Central memory CD8-positive, alpha-beta T cell (primary cell): ENCODE results near the gene ST3GAL5.
"Not testable (repeated sequence)": the region's sequence is repeated elsewhere in the genome, so short reads cannot be mapped to it uniquely, and the experiment has no call there.

Source experiments
- ATAC-seq: fragments of 150-1000 bp; cut with Tn5 transposase; replicated peaks from 2 replicates; pipeline ENCODE4 v1.10.0; 2022; ENCODE audit warnings: mild to moderate bottlenecking, moderate FRiP score, moderate number of reproducible peaks; ENCODE audit not compliant: poor library complexity, severe bottlenecking; ENCODE audit errors: extremely low read depth
- DNase-seq, 2 donors: peaks; one replicate each; pipeline ENCODE4 v3.0.0; 2021; ENCODE audit warnings: low spot score in 2 of 2
- H3K27ac Mint-ChIP-seq: one replicate; pipeline ENCODE4 v1.8.0; 2022; ENCODE audit warnings: low read depth, mild to moderate bottlenecking, moderate library complexity, mixed read lengths
- H3K27me3 Mint-ChIP-seq: one replicate; pipeline ENCODE4 v1.8.0; 2022; ENCODE audit warnings: mixed read lengths
- H3K36me3 Mint-ChIP-seq: one replicate; pipeline ENCODE4 v1.8.0; 2022; ENCODE audit warnings: mild to moderate bottlenecking, moderate library complexity, mixed read lengths; ENCODE audit not compliant: insufficient read depth
- H3K4me1 Mint-ChIP-seq: one replicate; pipeline ENCODE4 v1.8.0; 2022; ENCODE audit warnings: mixed read lengths
- H3K4me3 Mint-ChIP-seq: one replicate; pipeline ENCODE4 v1.8.0; 2022; ENCODE audit warnings: mild to moderate bottlenecking, moderate library complexity, mixed read lengths
- H3K9me3 Mint-ChIP-seq: one replicate; pipeline ENCODE4 v1.8.0; 2022; ENCODE audit warnings: mixed read lengths

Gene ST3GAL5

GRCh38 chr2:85888684-85889626 is at the start of gene ST3GAL5:
Gene ST3GAL5 (minus strand): TSS chr2:85888990. CDS start chr2:85888905, 85 bp downstream.
- DNase-seq (peak; percentile 86 to 88), ATAC-seq (peak; percentile 89)
- Mint-ChIP-seq H3K27me3 (no peaks in the 10 kb centered on the region), H3K4me1 (peaks cover 51% of the 10 kb centered on the region), H3K9me3 (no peaks in the 10 kb centered on the region), H3K27ac (peak within 1 kb of the TSS; percentile 95), H3K4me3 (peak within 1 kb of the TSS; percentile 97), H3K36me3 (peaks cover 19% of the 10 kb centered on the region)

DNA sequence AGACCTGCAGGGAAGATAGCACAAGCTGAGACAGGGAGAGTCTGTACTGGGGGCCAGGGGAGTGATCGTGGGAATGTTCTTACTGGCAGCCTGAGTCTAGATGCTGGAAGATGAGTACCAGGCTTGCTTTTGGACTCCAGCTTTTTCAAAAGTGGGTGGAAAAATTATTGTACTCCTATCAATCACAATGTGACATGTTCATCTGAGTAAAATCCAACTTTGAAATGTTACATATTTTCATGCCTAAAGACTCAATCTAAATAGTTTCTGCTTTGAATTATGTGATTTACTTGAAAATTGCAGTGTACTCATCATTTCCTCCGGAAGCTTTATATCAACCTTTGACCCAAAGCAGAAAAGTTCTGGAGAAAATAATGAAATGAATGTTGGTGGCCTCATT is 49.7 kb upstream of the ST3GAL5 start:
- no peak for DNase-seq
- no peaks in the 10 kb centered on the region for H3K27me3 Mint-ChIP-seq
- no peaks in the 10 kb centered on the region for H3K4me1 Mint-ChIP-seq
- no peak overlapping the region for H3K27ac Mint-ChIP-seq
- H3K4me3 Mint-ChIP-seq: no peak overlapping the region
- no peak for ATAC-seq
- no peaks in the 10 kb centered on the region for H3K9me3 Mint-ChIP-seq
- no peaks in the 10 kb centered on the region for H3K36me3 Mint-ChIP-seq

DNA sequence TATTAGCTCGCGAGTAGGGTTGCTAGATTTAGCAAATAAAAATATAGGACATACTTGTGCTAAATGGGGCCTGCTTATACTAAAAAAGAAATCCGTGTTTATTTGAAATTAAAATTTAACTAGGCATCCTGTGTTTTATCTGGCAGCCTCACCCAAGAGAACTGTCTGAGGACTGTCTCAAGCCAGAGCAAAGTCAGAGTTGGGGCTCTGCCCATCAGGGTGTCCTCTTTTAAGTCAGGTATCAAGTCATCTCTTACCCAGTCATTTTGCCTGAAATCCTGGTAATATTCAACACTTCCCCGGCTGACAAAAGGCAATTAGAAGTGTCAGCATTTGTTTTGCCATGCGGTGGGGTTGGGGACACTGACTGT is 48.3 kb upstream of the ST3GAL5 start:
- no peak overlapping the region for H3K4me3 Mint-ChIP-seq
- H3K36me3 Mint-ChIP-seq: no peaks in the 10 kb centered on the region
- peaks cover 6% of the 10 kb centered on the region for H3K4me1 Mint-ChIP-seq
- ATAC-seq: no peak
- H3K27ac Mint-ChIP-seq: no peak overlapping the region
- DNase-seq: no peak
- no peaks in the 10 kb centered on the region for H3K27me3 Mint-ChIP-seq
- H3K9me3 Mint-ChIP-seq: no peaks in the 10 kb centered on the region

DNA sequence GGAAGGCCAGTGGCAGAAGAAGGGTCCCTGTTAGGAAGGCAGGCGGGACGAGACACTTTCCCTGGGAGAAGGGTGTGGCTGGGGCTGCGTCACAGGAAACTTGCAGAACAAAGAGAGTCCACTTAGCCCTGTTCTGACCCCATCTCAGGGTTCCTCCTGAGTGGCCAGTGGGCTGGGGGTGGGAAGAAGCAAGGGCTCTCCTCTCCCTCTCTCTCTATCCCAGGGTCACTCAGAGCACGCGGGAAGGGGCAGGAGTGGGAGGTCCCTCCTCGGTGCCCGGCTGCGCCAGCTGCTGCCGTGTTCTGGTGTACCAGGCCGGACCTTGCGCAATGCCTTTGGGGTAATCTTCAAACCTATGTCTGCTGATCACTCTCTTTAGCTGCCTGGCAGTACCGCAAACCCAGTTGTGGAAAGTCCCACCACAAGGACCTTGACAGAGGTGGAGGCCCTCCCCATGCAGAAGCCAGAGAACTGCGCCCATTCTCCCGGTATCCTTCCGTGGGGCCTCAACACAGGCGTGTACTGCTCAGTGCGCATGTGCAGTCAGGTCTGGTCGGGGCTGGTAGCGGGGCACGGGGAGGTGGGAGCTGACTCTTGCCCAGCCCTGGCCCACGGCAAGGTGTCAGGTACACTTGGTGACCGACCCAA is 47.8 kb upstream of the ST3GAL5 start:
- Mint-ChIP-seq H3K4me1 (peaks cover 6% of the 10 kb centered on the region), H3K4me3 (no peak overlapping the region), H3K27me3 (no peaks in the 10 kb centered on the region), H3K9me3 (no peaks in the 10 kb centered on the region), H3K27ac (no peak overlapping the region), H3K36me3 (no peaks in the 10 kb centered on the region)
- DNase-seq: no peak
- no peak for ATAC-seq

- H3K36me3 Mint-ChIP-seq: no peaks in the 10 kb centered on the region
- no peak overlapping the region for H3K4me3 Mint-ChIP-seq
- no peaks in the 10 kb centered on the region for H3K9me3 Mint-ChIP-seq
- H3K27ac Mint-ChIP-seq: no peak overlapping the region
- no peaks in the 10 kb centered on the region for H3K27me3 Mint-ChIP-seq
- DNase-seq: no peak
- no peak for ATAC-seq
- peaks cover 6% of the 10 kb centered on the region for H3K4me1 Mint-ChIP-seq
Observed at GRCh38 chr2:85935746-85936208, 47.0 kb upstream of the ST3GAL5 start.

DNA sequence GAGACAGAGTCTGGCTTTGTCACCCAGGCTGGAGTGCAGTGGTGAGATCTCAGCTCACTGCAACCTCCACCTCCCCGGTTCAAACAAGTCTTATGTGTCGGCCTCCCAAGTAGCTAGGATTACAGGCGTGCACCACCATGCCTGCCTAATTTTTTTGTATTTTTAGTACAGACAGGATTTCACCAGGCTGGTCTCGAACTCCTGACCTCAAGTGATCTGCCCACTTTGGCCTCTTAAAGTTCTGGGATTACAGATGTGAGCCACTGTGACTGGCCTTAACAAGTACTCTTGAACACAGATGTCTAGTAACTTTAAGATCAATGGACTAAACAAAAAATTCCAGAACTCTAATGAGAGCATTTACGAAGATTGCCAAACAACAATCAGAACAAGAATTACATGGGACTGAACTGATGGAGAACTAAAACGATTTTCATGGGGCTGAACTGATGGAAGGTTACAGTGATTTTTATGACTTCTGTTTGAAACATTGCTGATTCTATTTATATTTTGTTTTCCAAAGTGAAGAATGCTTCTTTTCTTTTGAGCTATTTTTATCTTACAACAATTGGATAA is 46.5 kb upstream of the ST3GAL5 start:
- Mint-ChIP-seq H3K36me3 (no peaks in the 10 kb centered on the region), H3K27ac (no peak overlapping the region), H3K4me3 (no peak overlapping the region), H3K4me1 (peaks cover 6% of the 10 kb centered on the region), H3K27me3 (no peaks in the 10 kb centered on the region), H3K9me3 (no peaks in the 10 kb centered on the region)
- ATAC-seq: no peak
- no peak for DNase-seq

DNA sequence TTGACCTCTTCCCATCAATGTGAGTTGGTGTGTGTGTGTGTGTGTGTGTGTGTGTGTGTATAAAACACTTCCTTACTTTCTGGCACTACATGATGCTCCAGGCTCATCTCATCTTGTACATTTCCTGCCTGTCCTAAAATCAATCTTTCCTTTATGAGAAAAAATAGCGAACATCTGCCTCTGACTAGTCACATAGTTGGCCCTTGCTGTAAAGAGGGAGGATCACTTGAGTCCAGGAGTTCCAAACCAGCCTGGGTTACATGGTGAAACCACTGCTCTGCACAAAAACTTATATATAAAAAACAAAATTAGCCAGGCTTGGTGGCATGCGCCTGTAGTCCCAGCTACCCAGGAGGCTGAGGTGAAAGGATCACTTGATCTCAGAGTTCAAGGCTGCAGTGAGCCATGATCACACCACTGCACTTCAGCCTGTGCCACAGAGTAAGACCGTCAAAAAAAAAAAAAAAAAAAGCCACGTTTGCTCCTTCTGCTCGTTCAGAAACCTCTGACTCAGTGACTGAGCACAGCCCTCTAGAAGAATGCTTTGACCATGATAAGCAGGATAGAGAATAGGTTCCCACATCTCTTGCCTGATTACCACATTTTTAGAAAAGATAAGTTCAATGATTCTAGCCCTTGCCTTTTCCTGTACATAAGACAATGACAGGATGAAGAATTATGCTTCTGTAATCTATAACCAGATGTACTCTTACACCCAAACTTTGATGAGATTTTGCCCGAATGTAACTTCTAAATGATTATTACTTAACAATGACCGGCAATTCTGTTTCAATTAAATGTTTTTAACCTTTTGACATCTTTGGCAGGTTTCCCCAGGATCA is 45.2 kb upstream of the ST3GAL5 start:
- Mint-ChIP-seq H3K27me3 (no peaks in the 10 kb centered on the region), H3K9me3 (no peaks in the 10 kb centered on the region), H3K4me1 (peaks cover 6% of the 10 kb centered on the region), H3K4me3 (no peak overlapping the region), H3K36me3 (no peaks in the 10 kb centered on the region), H3K27ac (no peak overlapping the region)
- DNase-seq: no peak
- ATAC-seq: no peak

GRCh38 chr2:85931151-85931550 is 42.4 kb upstream of the ST3GAL5 start:
- H3K27ac Mint-ChIP-seq, H3K9me3 Mint-ChIP-seq, H3K4me3 Mint-ChIP-seq, H3K36me3 Mint-ChIP-seq, H3K27me3 Mint-ChIP-seq, ATAC-seq, DNase-seq: not testable (repeated sequence)
- H3K4me1 Mint-ChIP-seq: peaks cover 12% of the 10 kb centered on the region

DNA sequence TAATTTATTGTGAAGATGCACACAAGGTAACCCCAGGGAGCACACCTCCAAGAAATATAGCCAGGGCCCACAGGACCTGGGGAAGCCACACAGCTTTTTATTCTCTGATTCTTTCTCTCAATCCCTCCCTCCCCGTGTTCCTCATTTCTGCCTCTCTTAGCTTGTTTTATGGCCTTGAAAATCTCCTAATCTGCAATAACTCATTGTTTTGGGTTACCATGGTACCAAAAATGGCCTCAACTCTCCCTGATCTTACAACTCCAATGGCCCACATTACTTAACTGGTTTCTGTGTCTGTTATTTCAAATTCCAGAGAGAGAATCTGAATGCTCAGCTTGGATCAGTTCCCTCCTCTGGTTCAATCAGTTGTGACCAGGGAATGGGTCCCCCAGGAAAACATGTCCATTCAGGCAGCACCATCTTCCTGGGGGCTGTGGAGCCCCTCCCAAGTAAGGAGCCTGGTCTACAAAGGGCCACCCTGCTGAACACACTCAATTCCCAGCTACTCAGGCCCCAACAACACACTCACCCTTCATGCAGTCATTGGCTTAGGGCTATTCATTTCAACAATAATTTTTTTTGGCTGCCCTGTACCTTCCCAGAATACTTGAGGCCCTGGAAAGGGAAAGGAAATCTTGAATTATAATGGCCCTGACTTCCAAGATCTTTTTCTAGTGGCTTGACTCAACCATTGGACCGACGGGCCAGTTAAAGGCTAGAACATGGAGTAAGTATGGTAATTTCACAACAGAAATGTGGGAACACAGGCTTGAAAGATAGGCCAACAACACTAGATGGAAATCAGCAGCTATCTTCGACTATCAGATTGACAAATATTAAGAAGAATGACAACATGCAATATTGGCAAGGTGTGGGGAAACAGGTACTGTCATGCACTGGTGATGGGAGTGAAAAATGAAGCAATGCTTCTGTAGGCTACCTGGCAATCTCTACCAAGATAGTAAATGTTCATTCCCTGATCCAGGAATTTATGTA is 41.6 kb upstream of the ST3GAL5 start:
- no peaks in the 10 kb centered on the region for H3K27me3 Mint-ChIP-seq
- peaks cover 12% of the 10 kb centered on the region for H3K4me1 Mint-ChIP-seq
- no peak overlapping the region for H3K27ac Mint-ChIP-seq
- no peaks in the 10 kb centered on the region for H3K36me3 Mint-ChIP-seq
- DNase-seq (no peak), ATAC-seq (no peak)
- no peak overlapping the region for H3K4me3 Mint-ChIP-seq
- H3K9me3 Mint-ChIP-seq: no peaks in the 10 kb centered on the region

DNA sequence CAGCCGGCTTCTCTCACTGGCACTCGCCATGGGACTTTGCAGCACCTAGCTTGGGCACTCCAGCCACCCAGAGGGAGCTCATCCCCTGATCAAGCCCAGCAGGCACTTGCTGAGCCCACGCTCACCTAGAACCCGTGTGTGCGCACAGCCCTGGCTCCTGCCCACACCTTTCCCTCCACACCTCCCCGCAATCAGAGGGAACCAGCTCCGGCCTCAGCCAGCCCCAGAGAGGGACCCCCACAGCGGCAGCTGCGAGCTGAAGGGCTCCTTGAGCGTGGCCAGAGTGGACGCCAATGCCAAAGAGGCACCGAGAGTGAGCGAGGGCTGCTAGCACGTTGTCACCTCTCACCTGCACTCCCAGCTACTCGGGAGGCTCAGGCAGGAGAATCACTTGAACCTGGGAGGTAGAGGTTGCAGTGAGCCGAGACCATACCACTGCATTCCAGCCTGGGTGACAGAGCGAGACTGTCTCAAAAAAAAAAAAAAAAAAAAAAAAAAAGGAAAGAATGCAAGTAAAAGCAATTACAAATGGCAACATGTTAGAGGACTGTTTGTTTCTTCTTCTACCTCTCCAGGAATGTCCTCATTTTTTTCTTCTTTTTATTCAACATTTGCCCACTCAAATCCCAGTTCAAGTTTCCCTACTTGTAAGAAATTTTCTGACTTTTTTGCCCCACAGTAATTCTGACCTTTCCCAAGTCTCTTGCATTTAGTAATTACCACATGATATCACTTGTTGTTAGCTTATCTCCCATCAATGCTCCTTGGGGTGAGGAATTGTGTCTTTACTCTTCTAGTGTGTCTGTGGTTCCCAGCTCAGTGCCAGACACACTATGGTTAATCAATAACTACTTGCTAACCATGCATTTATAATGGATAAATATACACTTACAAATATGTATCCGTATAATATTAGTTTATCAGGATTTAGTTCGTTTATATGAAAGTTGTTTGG is 40.6 kb upstream of the ST3GAL5 start:
- ATAC-seq: no peak
- Mint-ChIP-seq H3K36me3 (no peaks in the 10 kb centered on the region), H3K27ac (peak overlapping the region; percentile 60), H3K4me1 (peaks cover 18% of the 10 kb centered on the region), H3K27me3 (no peaks in the 10 kb centered on the region), H3K9me3 (no peaks in the 10 kb centered on the region), H3K4me3 (no peak overlapping the region)
- DNase-seq: no peak
